ENCODE measurements around the gene ITGAX.

ITGAX gene

GRCh38 chr16:31362476-31363405, 7.8 kb downstream of the ITGAX start:
- no peak for TF ChIP-seq CTCF (IDR thresholded peaks at IDR 0.05)

DNA sequence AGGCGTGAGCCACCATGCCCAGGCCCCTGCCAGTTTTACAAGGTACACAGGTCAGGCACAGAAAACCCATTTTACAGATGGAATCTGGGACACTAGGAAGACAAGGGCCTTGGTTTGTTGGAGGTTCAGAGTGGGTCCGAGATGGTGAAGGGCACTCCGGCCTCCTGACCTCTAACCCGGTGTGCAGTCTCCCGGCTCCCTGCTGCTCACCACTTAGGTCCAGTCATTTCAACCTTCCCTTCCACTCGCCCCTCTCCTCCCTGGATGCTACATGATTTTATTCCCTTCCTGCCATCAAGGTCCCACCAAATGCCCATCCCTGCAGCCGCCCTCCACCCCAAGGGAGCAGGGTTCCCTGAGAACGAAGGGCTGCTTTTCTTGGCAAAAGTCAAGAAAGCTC, 8.7 kb downstream of the ITGAX start:
- no peak for TF ChIP-seq CTCF (IDR thresholded peaks at IDR 0.05)

DNA sequence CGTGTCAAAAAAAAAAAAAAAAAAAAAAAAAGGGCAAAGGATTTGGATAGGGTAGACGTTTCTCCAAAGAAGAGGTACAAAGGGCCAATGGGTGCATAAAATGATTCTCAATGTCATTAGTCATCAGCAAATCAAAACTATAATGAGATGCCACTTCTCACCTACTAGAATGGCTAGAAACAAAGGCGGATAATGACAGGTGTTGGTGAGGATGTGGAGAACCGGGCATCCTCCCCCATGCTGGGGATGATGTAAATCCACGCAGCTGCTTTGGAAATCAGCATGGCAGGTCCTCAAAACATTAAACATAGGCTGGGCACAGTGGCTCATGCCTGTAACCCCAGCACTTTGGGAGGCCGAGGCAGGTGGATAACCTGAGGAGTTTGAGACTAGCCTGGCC, 9.4 kb downstream of the ITGAX start:
- no peak for TF ChIP-seq CTCF (IDR thresholded peaks at IDR 0.05)

- no peak for TF ChIP-seq CTCF (IDR thresholded peaks at IDR 0.05)
Measured at GRCh38 chr16:31365131-31365865, 10.3 kb downstream of the ITGAX start.

GRCh38 chr16:31367853-31368252, 12.9 kb downstream of the ITGAX start:
- TF ChIP-seq CTCF (IDR thresholded peaks at IDR 0.05): no peak

DNA sequence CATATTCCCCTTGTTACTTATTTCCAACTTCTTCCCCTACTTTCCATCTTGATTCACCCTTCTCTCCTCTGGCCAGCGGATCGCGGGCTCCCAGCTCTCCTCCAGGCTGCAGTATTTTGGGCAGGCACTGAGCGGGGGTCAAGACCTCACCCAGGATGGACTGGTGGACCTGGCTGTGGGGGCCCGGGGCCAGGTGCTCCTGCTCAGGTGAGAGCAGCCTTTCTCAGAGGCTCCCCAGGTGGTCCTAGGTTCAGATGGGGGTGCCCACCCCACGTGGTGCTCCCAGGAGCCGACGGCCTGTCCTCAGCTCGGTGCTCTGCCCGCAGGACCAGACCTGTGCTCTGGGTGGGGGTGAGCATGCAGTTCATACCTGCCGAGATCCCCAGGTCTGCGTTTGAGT, 16.0 kb downstream of the ITGAX start:
- TF ChIP-seq CTCF (IDR thresholded peaks at IDR 0.05): no peak

GRCh38 chr16:31371619-31372484, 16.9 kb downstream of the ITGAX start:
- TF ChIP-seq CTCF (IDR thresholded peaks at IDR 0.05): no peak
